Parathyroid adenoma (tissue), 2 donors: ENCODE data around the gene CD74.
A peak's percentile ranks its signal among the peaks of the same experiment; 100 is the strongest.

ENCODE experiments used
- H2AFZ ChIP-seq: fragments of 300-600 bp; sonication (generic); one replicate; pipeline ENCODE4 v1.7.0; 2017; ENCODE audit warnings: antibody characterized with exemption, mild to moderate bottlenecking
- H3K27ac ChIP-seq: fragments of 300-600 bp; sonication (generic); one replicate; pipeline ENCODE4 v1.7.0; 2017
- H3K27me3 ChIP-seq: fragments of 300-600 bp; sonication (generic); one replicate; pipeline ENCODE4 v1.7.0; 2017; ENCODE audit warnings: low read length; ENCODE audit not compliant: control insufficient read depth, insufficient read depth
- H3K36me3 ChIP-seq: fragments of 300-600 bp; sonication (generic); one replicate; pipeline ENCODE4 v1.7.0; 2017; ENCODE audit warnings: low read length; ENCODE audit not compliant: control insufficient read depth, insufficient read depth
- H3K4me1 ChIP-seq: fragments of 300-600 bp; sonication (generic); one replicate; pipeline ENCODE4 v1.7.0; 2017; ENCODE audit warnings: control low read depth
- H3K4me2 ChIP-seq: fragments of 300-600 bp; sonication (generic); one replicate; pipeline ENCODE4 v1.7.0; 2017; ENCODE audit warnings: low read length
- H3K4me3 ChIP-seq: fragments of 300-600 bp; sonication (generic); one replicate; pipeline ENCODE4 v1.7.0; 2017; ENCODE audit warnings: low read depth, low read length
- H3K79me2 ChIP-seq: fragments of 300-600 bp; sonication (generic); one replicate; pipeline ENCODE4 v1.7.0; 2017; ENCODE audit warnings: control low read depth
- H3K9ac ChIP-seq: fragments of 300-600 bp; sonication (generic); one replicate; pipeline ENCODE4 v1.7.0; 2017; ENCODE audit warnings: mild to moderate bottlenecking
- H3K9me3 ChIP-seq: fragments of 300-600 bp; sonication (generic); one replicate; pipeline ENCODE4 v1.7.0; 2017; ENCODE audit warnings: low read length; ENCODE audit not compliant: control insufficient read depth
- CTCF ChIP-seq: fragments of 300-600 bp; sonication (generic); IDR thresholded peaks from one replicate; pipeline ENCODE4 v1.7.0; 2017; ENCODE audit warnings: antibody characterized with exemption, mild to moderate bottlenecking
- donor health status: primary hyperparathyroidism.

The CD74 gene

GRCh38 chr5:150451594-150451993, 38.9 kb upstream of the CD74 start:
- Histone ChIP-seq H2AFZ (no peak overlapping the region), H3K36me3 (no peaks in the 10 kb centered on the region), H3K27ac (no peak overlapping the region), H3K4me2 (no peak overlapping the region), H3K79me2 (peaks cover 7% of the 10 kb centered on the region), H3K27me3 (no peaks in the 10 kb centered on the region), H3K9me3 (no peaks in the 10 kb centered on the region), H3K9ac (no peak overlapping the region), H3K4me1 (no peaks in the 10 kb centered on the region), H3K4me3 (no peak overlapping the region)
- TF ChIP-seq CTCF = no peak

GRCh38 chr5:150449517-150450339, 37.0 kb upstream of the CD74 start, which contains the start of gene RPS14:
TSS of gene RPS14 (minus strand) at chr5:150449739. CDS start at chr5:150447733, 2,006 bp downstream.
- peak within 1 kb of the TSS; percentile 65 for H3K4me2 ChIP-seq
- no peaks in the 10 kb centered on the region for H3K36me3 ChIP-seq
- H3K79me2 ChIP-seq = peaks cover 7% of the 10 kb centered on the region
- H3K27me3 ChIP-seq = no peaks in the 10 kb centered on the region
- H3K9me3 ChIP-seq = no peaks in the 10 kb centered on the region
- H3K27ac ChIP-seq = peak within 1 kb of the TSS; percentile 94
- H2AFZ ChIP-seq = peak within 1 kb of the TSS; percentile 90
- peak within 1 kb of the TSS; percentile 97 for H3K4me3 ChIP-seq
- peak; percentile 98 for TF ChIP-seq CTCF
- H3K4me1 ChIP-seq = no peaks in the 10 kb centered on the region
- H3K9ac ChIP-seq = peak within 1 kb of the TSS; percentile 84

- Histone ChIP-seq H3K27me3 (no peaks in the 10 kb centered on the region), H3K4me2 (peak overlapping the region; percentile 65), H3K4me3 (peak overlapping the region; percentile 97), H3K9ac (peak overlapping the region; percentile 84), H3K27ac (peak overlapping the region; percentile 94), H3K36me3 (no peaks in the 10 kb centered on the region), H3K79me2 (peaks cover 7% of the 10 kb centered on the region), H2AFZ (peak overlapping the region; percentile 90), H3K9me3 (no peaks in the 10 kb centered on the region), H3K4me1 (no peaks in the 10 kb centered on the region)
- TF ChIP-seq CTCF = no peak
These were observed 36.3 kb upstream of the CD74 start for GRCh38 chr5:150448952-150449516.

GRCh38 chr5:150448334-150448733, 35.6 kb upstream of the CD74 start:
- H3K4me1 ChIP-seq = no peaks in the 10 kb centered on the region
- no peaks in the 10 kb centered on the region for H3K9me3 ChIP-seq
- H3K9ac ChIP-seq = peak overlapping the region; percentile 84
- peaks cover 7% of the 10 kb centered on the region for H3K79me2 ChIP-seq
- no peak for TF ChIP-seq CTCF
- no peaks in the 10 kb centered on the region for H3K27me3 ChIP-seq
- no peak overlapping the region for H2AFZ ChIP-seq
- H3K27ac ChIP-seq = no peak overlapping the region
- peak overlapping the region; percentile 97 for H3K4me3 ChIP-seq
- no peaks in the 10 kb centered on the region for H3K36me3 ChIP-seq
- peak overlapping the region; percentile 65 for H3K4me2 ChIP-seq
